ENCODE results near the gene COP1. TPM values are rescaled to one million over a fixed set of nuclear protein-coding genes. Genes with fewer than 3 reads are reported as not detected.

The COP1 gene
- total RNA-seq, 4 donors from 2014 or later = 81.1 to 82.6 (median 81.5) TPM

DNA sequence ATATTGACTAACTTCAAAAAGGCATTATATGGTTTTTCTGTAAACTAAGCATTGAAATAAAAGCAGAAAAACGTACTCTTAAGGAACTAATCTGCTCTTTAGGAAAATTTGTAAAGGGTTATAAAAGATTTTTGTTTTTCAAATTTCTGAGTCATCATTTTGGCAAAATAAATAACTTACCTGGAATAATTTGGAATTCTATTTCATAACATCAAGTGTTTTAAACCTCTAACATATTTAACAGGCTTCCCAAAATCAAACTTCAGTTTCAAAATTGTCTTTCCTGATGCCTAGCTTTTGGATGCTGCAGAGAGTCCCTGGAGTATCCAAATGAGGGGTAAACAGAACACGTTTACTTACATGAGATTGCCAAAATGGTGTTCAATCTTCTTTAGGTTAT, 108.5 kb downstream of the COP1 start:
- TF ChIP-seq, protein P1, sequence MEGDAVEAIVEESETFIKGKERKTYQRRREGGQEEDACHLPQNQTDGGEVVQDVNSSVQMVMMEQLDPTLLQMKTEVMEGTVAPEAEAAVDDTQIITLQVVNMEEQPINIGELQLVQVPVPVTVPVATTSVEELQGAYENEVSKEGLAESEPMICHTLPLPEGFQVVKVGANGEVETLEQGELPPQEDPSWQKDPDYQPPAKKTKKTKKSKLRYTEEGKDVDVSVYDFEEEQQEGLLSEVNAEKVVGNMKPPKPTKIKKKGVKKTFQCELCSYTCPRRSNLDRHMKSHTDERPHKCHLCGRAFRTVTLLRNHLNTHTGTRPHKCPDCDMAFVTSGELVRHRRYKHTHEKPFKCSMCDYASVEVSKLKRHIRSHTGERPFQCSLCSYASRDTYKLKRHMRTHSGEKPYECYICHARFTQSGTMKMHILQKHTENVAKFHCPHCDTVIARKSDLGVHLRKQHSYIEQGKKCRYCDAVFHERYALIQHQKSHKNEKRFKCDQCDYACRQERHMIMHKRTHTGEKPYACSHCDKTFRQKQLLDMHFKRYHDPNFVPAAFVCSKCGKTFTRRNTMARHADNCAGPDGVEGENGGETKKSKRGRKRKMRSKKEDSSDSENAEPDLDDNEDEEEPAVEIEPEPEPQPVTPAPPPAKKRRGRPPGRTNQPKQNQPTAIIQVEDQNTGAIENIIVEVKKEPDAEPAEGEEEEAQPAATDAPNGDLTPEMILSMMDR (IDR thresholded peaks at IDR 0.05; ENCODE audit: low read depth) = no peak

DNA sequence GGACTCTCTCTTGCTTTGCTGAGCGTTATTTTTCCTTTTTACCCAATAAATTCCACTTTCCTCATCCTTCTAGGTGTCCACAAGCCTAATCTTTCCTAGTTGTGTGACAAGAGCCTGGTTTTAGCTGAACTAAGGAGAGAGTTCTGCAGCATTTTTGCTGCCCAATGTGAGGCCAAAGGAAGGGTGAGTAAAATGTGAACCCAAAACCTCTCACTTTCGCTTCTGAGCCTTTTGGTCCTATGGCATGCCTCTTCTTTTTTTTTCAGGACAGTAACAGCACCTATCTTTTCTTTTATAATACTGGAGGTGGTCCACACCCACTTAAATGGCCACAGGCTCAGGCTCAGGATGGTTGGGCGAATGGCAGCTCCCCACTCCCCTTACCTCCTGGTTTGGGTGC, 111.1 kb downstream of the COP1 start:
- TF ChIP-seq, protein P1 (IDR thresholded peaks at IDR 0.05; ENCODE audit: low read depth) = no peak

DNA sequence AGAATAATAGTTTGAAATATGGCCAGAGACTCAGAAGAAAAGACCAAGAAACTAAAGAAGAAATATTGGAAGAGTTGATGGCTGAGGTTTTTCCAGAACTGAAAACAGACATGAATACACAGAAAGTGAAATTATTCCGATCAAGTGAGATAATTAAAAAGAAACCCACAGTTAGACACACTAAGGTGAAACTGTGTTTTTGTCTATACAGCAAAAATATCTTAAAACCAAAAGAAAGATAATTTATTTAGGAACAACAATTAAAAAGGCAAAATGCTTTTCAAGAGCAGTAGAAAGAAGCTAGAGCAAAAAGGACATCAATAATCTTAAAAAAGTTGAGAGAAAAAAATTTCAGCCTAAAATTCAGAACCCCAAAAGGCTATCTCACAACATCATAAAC, 116.3 kb downstream of the COP1 start:
- TF ChIP-seq, protein P1 (IDR thresholded peaks at IDR 0.05; ENCODE audit: low read depth) = no peak

DNA sequence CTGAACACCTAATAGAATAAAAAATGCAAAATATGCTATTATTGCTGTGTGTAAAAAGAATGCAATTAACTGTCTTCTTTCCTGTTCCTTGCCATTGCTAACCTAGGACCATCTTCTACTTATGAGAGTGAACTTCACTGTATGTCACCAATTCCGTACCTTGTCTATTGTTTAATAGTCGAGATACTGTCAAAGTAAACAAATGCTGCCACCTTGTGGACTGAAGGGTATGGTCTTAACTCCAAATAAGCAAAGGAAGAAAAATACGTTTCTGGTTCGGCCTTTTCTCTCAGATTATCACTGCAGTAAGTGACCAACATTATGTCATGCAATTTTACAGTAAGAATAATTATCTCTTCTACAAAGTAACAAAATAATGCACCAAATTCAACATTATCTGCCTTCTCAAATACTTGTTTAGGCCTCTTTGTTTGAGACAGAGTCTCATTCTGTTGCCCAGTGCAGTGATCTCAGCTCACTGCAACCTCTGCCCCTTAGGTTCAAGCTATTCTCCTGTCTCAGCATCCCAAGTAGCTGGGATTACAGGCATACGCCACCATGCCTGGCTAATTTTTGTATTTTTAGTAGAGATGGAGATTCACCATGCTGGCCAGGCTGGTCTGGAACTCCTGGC, 133.4 kb downstream of the COP1 start:
- TF ChIP-seq, protein P1 (IDR thresholded peaks at IDR 0.05; ENCODE audit: low read depth) = no peak

DNA sequence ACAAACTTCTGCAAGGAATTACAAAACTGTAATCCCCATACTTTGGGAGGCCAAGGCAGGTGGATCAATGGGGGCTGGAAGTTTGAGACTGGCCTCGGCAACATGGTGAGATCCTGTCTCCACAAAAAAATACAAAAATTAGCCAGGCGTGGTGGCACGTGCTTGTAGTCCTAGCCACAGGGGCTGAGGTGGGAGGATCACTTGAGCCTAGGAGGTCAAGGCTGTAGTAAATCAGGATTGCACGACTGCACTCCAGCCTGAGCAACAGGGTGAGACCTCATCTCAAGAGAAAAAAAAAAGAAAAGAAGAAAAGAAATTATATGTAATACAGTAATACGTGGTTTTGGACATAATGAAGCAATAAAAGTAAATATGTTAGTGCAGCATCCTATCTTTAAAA, 138.2 kb downstream of the COP1 start:
- TF ChIP-seq, protein P1 (IDR thresholded peaks at IDR 0.05; ENCODE audit: low read depth) = no peak

GRCh38 chr1:176068256-176068655, 138.8 kb downstream of the COP1 start:
- TF ChIP-seq, protein P1 (IDR thresholded peaks at IDR 0.05; ENCODE audit: low read depth) = no peak

DNA sequence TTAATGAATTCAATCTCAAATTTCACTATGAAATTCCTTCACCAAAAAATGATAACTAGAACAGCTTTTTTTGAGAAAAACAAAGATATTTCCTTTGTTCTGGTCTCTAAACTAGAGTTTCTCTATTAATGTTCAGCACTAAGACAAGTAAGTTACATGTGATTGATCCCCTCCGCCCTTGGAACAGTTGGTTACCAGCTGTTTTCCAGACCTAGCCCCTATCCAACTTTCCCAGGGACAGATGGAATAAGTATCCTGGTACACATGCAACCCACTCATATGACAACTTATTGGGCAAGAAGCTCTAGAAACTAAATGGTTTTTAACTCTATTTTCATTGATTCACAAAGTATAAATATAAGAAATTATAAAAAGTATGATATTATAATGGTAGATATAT, 140.4 kb downstream of the COP1 start:
- TF ChIP-seq, protein P1 (IDR thresholded peaks at IDR 0.05; ENCODE audit: low read depth) = no peak

Measured in subcutaneous adipose tissue (tissue), 4 donors.